RWPE2 (cell line): ENCODE results near the gene CACNA2D2.
A peak's percentile ranks its signal among the peaks of the same experiment; 100 is the strongest.

Source experiments
- ATAC-seq: fragments of 200-7000 bp; cut with Tn5 transposase; 3 replicates; pipeline ENCODE4 v1.9.1; 2021; ENCODE audit warnings: low read depth
- DNase-seq: peaks from one replicate; pipeline ENCODE4 v3.0.0-alpha.2; 2020; ENCODE audit warnings: low spot score
- H3K27ac ChIP-seq: fragments of 450-650 bp; 2 replicates; pipeline ENCODE4 v1.5.1; 2017; ENCODE audit warnings: mild to moderate bottlenecking; ENCODE audit not compliant: poor library complexity, severe bottlenecking
- H3K27me3 ChIP-seq: fragments of 250-450 bp; sonication (Bioruptor Pico); 2 replicates; pipeline ENCODE4 v1.5.1; 2021; ENCODE audit warnings: mild to moderate bottlenecking, moderate library complexity; ENCODE audit not compliant: insufficient read depth, poor library complexity, severe bottlenecking
- H3K36me3 ChIP-seq: fragments of 250-450 bp; sonication (Bioruptor Pico); 2 replicates; pipeline ENCODE4 v1.5.1; 2020; ENCODE audit warnings: low read depth, mild to moderate bottlenecking, moderate library complexity
- H3K4me1 ChIP-seq: fragments of 250-450 bp; sonication (Bioruptor Pico); 2 replicates; pipeline ENCODE4 v1.5.1; 2021; ENCODE audit warnings: mild to moderate bottlenecking, moderate library complexity; ENCODE audit not compliant: insufficient read depth, poor library complexity, severe bottlenecking
- H3K4me3 ChIP-seq: fragments of 250-450 bp; sonication (Bioruptor Pico); 2 replicates; pipeline ENCODE4 v1.5.1; 2021; ENCODE audit warnings: mild to moderate bottlenecking, moderate library complexity; ENCODE audit not compliant: severe bottlenecking
- H3K9me3 ChIP-seq: fragments of 250-450 bp; sonication (Bioruptor Pico); 2 replicates; pipeline ENCODE4 v1.5.1; 2021; ENCODE audit warnings: mild to moderate bottlenecking, moderate library complexity; ENCODE audit not compliant: severe bottlenecking
- TF ChIP-seq, protein P1 (sequence below): fragments of 450-650 bp; IDR thresholded peaks from one replicate; pipeline ENCODE4 v1.5.1; 2017; ENCODE audit warnings: mild to moderate bottlenecking, moderate library complexity; ENCODE audit not compliant: poor library complexity, severe bottlenecking

The CACNA2D2 gene

DNA sequence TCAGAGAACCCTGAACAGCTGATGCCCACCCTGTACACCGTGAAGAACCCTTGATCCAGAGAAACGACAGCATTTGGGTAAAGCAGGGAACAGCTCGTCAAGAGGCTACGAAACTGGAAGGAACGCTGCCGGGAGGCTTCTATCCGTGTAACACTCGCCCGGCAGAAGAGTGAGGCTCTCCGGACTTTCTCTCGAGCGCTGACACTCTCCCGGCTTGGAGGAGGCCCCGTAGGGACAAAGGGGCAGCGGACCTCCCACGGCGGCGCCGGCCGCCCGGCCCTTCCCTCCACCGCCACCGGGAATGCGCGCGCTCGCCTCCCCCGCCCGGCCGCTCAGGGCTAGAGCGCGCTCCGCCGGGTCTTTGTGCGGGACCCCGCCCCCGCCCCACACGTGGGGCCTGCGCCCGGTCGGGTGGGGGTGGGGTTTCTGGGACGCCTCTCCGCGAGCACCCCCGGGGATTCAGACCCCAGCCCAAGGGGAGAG lies 182.5 kb downstream of the CACNA2D2 start:
- no peaks in the 10 kb centered on the region for H3K27me3 ChIP-seq
- peak overlapping the region; percentile 59 for H3K27ac ChIP-seq
- H3K9me3 ChIP-seq: no peaks in the 10 kb centered on the region
- ATAC-seq (peak; percentile 17; the same call in 2 of the 3 replicates), DNase-seq (peak; percentile 67)
- H3K4me3 ChIP-seq: peak overlapping the region; percentile 83
- H3K4me1 ChIP-seq: peaks cover 18% of the 10 kb centered on the region
- TF ChIP-seq, protein P1, sequence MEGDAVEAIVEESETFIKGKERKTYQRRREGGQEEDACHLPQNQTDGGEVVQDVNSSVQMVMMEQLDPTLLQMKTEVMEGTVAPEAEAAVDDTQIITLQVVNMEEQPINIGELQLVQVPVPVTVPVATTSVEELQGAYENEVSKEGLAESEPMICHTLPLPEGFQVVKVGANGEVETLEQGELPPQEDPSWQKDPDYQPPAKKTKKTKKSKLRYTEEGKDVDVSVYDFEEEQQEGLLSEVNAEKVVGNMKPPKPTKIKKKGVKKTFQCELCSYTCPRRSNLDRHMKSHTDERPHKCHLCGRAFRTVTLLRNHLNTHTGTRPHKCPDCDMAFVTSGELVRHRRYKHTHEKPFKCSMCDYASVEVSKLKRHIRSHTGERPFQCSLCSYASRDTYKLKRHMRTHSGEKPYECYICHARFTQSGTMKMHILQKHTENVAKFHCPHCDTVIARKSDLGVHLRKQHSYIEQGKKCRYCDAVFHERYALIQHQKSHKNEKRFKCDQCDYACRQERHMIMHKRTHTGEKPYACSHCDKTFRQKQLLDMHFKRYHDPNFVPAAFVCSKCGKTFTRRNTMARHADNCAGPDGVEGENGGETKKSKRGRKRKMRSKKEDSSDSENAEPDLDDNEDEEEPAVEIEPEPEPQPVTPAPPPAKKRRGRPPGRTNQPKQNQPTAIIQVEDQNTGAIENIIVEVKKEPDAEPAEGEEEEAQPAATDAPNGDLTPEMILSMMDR: no peak
- peaks cover 39% of the 10 kb centered on the region for H3K36me3 ChIP-seq

DNA sequence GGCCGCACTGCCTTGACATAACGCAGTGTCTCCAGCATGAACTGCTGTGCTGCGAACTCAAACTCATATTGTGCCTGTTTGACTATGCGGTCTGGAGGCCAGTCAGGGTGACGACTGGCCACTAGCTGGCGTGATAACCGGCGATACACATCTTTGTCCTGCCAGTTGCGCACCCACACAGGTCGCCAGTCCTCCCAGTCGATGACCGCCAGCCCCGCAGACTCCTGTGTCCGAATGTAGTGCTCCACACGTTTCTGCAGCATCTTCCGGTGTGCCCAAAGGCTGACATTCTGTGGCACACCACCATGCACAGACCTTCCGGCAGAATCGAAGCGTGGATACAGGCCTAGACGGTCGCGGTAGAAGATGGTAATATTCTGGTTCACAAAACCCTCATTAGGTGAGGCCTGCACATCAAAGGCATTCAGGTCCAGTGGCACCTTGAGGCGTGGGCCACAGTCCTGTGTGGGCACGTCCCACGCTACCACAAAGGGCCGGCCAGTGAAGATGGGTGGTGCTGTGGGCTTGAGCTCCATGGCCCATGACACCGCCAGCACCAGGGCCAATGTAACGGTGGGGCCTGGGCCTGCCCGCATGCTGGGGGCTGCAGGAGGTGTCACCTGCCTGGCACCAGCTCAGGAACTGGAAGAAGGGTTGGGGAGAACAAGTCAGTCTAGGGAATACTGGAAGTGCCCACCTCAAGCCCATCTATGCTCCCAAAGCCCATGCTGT lies 183.4 kb downstream of the CACNA2D2 start:
- ATAC-seq: no peak
- Histone ChIP-seq H3K27ac (peak overlapping the region; percentile 59), H3K36me3 (peaks cover 43% of the 10 kb centered on the region), H3K27me3 (no peaks in the 10 kb centered on the region), H3K4me1 (peaks cover 19% of the 10 kb centered on the region), H3K9me3 (no peaks in the 10 kb centered on the region), H3K4me3 (peak overlapping the region; percentile 83)
- TF ChIP-seq, protein P1: peak; percentile 8
- peak; percentile 60 for DNase-seq

DNA sequence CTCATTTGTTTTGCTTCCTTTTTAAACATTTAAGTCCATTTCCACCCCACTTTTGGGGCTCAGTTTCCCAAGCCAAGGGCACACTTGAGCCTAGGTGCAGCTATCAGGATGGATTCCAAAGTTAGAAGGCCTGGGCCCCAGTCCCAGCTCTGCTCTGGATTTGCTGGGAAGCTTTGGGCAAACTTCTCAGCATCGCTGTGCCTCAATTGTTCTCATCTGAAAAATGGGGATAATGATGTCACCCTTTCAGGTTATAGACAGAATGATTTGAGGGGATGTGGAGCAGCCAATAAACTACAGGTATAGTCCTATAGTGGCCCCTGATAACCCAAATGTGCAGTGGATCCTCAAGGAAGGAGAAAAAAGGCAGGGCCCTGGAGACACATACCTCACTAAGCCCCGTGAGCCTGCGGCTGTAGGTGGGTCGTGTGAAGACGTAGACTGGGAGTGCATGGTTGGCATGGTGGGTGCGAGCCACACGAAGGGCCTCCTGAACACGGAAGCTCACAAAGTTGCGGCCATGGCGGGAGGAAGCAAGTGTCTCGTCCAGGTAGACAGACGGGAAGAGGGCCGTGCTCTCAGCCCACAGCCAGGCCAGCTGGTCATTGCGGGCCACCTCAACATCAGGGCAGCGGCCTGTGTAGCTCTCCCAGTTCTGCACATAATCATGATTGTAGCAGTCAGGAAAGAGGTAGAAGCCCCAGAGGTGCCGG lies 184.1 kb downstream of the CACNA2D2 start:
- Histone ChIP-seq H3K27me3 (no peaks in the 10 kb centered on the region), H3K4me3 (no peak overlapping the region), H3K9me3 (no peaks in the 10 kb centered on the region), H3K4me1 (peaks cover 19% of the 10 kb centered on the region), H3K36me3 (peaks cover 36% of the 10 kb centered on the region), H3K27ac (peak overlapping the region; percentile 59)
- TF ChIP-seq, protein P1: no peak
- DNase-seq (peak; percentile 38), ATAC-seq (no peak)

DNA sequence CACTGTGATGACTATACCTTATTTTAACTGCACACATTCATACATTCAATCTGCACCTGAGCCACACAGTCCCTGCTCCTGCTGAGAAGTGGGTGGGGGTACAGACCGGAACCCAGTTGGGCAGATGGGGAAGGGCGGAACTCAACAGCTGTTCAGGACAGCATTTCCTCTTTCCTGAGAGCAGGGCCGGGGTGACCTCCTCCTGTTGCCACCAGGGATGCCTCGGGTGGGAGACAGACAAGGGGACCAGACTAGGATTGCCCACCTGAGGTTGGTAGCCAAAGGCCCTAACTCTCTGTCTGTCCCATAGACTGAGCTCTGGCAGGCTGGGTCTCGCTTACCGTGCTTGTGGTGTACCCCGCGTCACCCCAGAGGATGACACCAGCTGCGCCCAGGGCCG lies 184.8 kb downstream of the CACNA2D2 start:
- Histone ChIP-seq H3K9me3 (no peaks in the 10 kb centered on the region), H3K27ac (peak overlapping the region; percentile 87), H3K4me3 (no peak overlapping the region), H3K27me3 (no peaks in the 10 kb centered on the region), H3K36me3 (peaks cover 36% of the 10 kb centered on the region), H3K4me1 (peaks cover 19% of the 10 kb centered on the region)
- TF ChIP-seq, protein P1: no peak
- ATAC-seq (no peak), DNase-seq (peak; percentile 46)
